Neural progenitor cell (in vitro differentiated cells): ENCODE data around the gene APOL5. TPM values are rescaled to one million over a fixed set of nuclear protein-coding genes. Genes with fewer than 3 reads are reported as not detected.

Experiments
- DNase-seq: peaks from one replicate; pipeline ENCODE4 v3.0.0-alpha.2; 2016; ENCODE audit warnings: low spot score
- H2AFZ ChIP-seq: fragments of 200-600 bp; sonication (generic); replicated peaks from 2 replicates; pipeline ENCODE4 v1.6.1; 2016; ENCODE audit warnings: antibody characterized with exemption
- H3F3A ChIP-seq: fragments of 200-600 bp; sonication (generic); 2 replicates; pipeline ENCODE4 v1.6.1; 2016; ENCODE audit warnings: antibody characterized with exemption, low read depth
- H3K27ac ChIP-seq: fragments of 200-600 bp; sonication (generic); 2 replicates; pipeline ENCODE4 v1.5.1; 2016; ENCODE audit warnings: mild to moderate bottlenecking
- H3K27me3 ChIP-seq: fragments of 200-600 bp; sonication (generic); 2 replicates; pipeline ENCODE4 v1.6.1; 2016; ENCODE audit warnings: mild to moderate bottlenecking, moderate library complexity
- H3K36me3 ChIP-seq: fragments of 200-600 bp; sonication (generic); 2 replicates; pipeline ENCODE4 v1.5.1; 2016
- H3K4me1 ChIP-seq: fragments of 200-600 bp; sonication (generic); 2 replicates; pipeline ENCODE4 v1.6.1; 2016; ENCODE audit warnings: mixed run types
- H3K4me2 ChIP-seq: fragments of 200-600 bp; sonication (generic); 2 replicates; pipeline ENCODE4 v1.6.1; 2016
- H3K4me3 ChIP-seq: fragments of 200-600 bp; sonication (generic); 2 replicates; pipeline ENCODE4 v1.5.1; 2016
- H3K79me2 ChIP-seq: fragments of 200-600 bp; sonication (generic); 2 replicates; pipeline ENCODE4 v1.6.1; 2016; ENCODE audit warnings: low read depth
- H3K9ac ChIP-seq: fragments of 200-600 bp; sonication (generic); 2 replicates; pipeline ENCODE4 v1.6.1; 2016
- H3K9me3 ChIP-seq: fragments of 200-600 bp; sonication (generic); 2 replicates; pipeline ENCODE4 v1.5.1; 2016; ENCODE audit warnings: low read depth
- H4K20me1 ChIP-seq: fragments of 200-600 bp; sonication (generic); 2 replicates; pipeline ENCODE4 v1.6.1; 2016; ENCODE audit warnings: low read depth
- H3K27ac Mint-ChIP-seq: 3 replicates; pipeline ENCODE4 v1.8.0; 2021; ENCODE audit warnings: mixed read lengths
- H3K27me3 Mint-ChIP-seq: 2 replicates; pipeline ENCODE4 v1.8.0; 2022; ENCODE audit warnings: low read depth, mild to moderate bottlenecking, inconsistent platforms, moderate library complexity, mixed read lengths; ENCODE audit not compliant: insufficient read depth
- H3K36me3 Mint-ChIP-seq: 3 replicates; pipeline ENCODE4 v1.8.0; 2021; ENCODE audit warnings: mixed read lengths
- H3K4me1 Mint-ChIP-seq: 3 replicates; pipeline ENCODE4 v1.8.0; 2021; ENCODE audit warnings: mixed read lengths
- H3K4me3 Mint-ChIP-seq: 3 replicates; pipeline ENCODE4 v1.8.0; 2021; ENCODE audit warnings: mild to moderate bottlenecking, moderate library complexity, mixed read lengths
- H3K9me3 Mint-ChIP-seq: 3 replicates; pipeline ENCODE4 v1.8.0; 2020; ENCODE audit warnings: mixed read lengths
- CTCF ChIP-seq: fragments of 200-600 bp; sonication (generic); IDR thresholded peaks from 2 replicates; pipeline ENCODE4 v1.5.1; 2017; ENCODE audit warnings: antibody characterized with exemption, mild to moderate bottlenecking
- EZH2 ChIP-seq: fragments of 200-600 bp; sonication (generic); IDR thresholded peaks from 2 replicates; pipeline ENCODE4 v1.6.1; 2017; ENCODE audit warnings: antibody characterized with exemption, mild to moderate bottlenecking, moderate library complexity
- EZH2phosphoT487 ChIP-seq: fragments of 200-600 bp; sonication (generic); IDR thresholded peaks from 2 replicates; pipeline ENCODE4 v1.6.1; 2017; ENCODE audit warnings: antibody characterized with exemption
- total RNA-seq: library from RNA; depleted of rRNA; stranded (reverse); fragments of >200 nt; gene quantifications from 2 replicates; pipeline ENCODE4 v1.2.3, GENCODE V29; 2015; ENCODE audit warnings: low replicate concordance

APOL5 gene
- total RNA-seq, 1 donor from 2014 or later: not detected

- no peaks in the 10 kb centered on the region for H3F3A ChIP-seq
- H3K27me3 ChIP-seq: no peaks in the 10 kb centered on the region
- H3K4me1 Mint-ChIP-seq: peaks cover 9% of the 10 kb centered on the region
- DNase-seq: peak; percentile 44
- H3K4me3 Mint-ChIP-seq: no peak overlapping the region
- no peaks in the 10 kb centered on the region for H3K9me3 ChIP-seq
- no peaks in the 10 kb centered on the region for H4K20me1 ChIP-seq
- H3K9ac ChIP-seq: no peak overlapping the region
- peaks cover 7% of the 10 kb centered on the region for H3K4me1 ChIP-seq
- no peak overlapping the region for H3K4me2 ChIP-seq
- no peaks in the 10 kb centered on the region for H3K36me3 ChIP-seq
- H2AFZ ChIP-seq: no peak overlapping the region
- no peaks in the 10 kb centered on the region for H3K9me3 Mint-ChIP-seq
- no peak overlapping the region for H3K4me3 ChIP-seq
- H3K36me3 Mint-ChIP-seq: peaks cover 29% of the 10 kb centered on the region
- no peak for TF ChIP-seq EZH2
- no peak for TF ChIP-seq EZH2phosphoT487
- TF ChIP-seq CTCF: peak; percentile 35
- H3K27ac Mint-ChIP-seq: no peak overlapping the region
- H3K27ac ChIP-seq: no peak overlapping the region
- H3K79me2 ChIP-seq: no peaks in the 10 kb centered on the region
- no peaks in the 10 kb centered on the region for H3K27me3 Mint-ChIP-seq
Measured at GRCh38 chr22:35739076-35739930, 21.6 kb downstream of the APOL5 start.

GRCh38 chr22:35739931-35740380, 22.3 kb downstream of the APOL5 start:
- H3K27ac Mint-ChIP-seq: no peak overlapping the region
- peaks cover 9% of the 10 kb centered on the region for H3K4me1 Mint-ChIP-seq
- H3F3A ChIP-seq: no peaks in the 10 kb centered on the region
- no peak overlapping the region for H2AFZ ChIP-seq
- no peak overlapping the region for H3K4me2 ChIP-seq
- H3K79me2 ChIP-seq: no peaks in the 10 kb centered on the region
- no peak overlapping the region for H3K9ac ChIP-seq
- H3K36me3 ChIP-seq: no peaks in the 10 kb centered on the region
- H3K9me3 ChIP-seq: no peaks in the 10 kb centered on the region
- no peaks in the 10 kb centered on the region for H3K27me3 Mint-ChIP-seq
- H3K4me3 ChIP-seq: no peak overlapping the region
- no peaks in the 10 kb centered on the region for H3K9me3 Mint-ChIP-seq
- no peak for DNase-seq
- no peaks in the 10 kb centered on the region for H4K20me1 ChIP-seq
- no peaks in the 10 kb centered on the region for H3K27me3 ChIP-seq
- H3K36me3 Mint-ChIP-seq: peaks cover 36% of the 10 kb centered on the region
- no peak overlapping the region for H3K27ac ChIP-seq
- H3K4me1 ChIP-seq: peaks cover 7% of the 10 kb centered on the region
- H3K4me3 Mint-ChIP-seq: no peak overlapping the region
- TF ChIP-seq CTCF: no peak
- no peak for TF ChIP-seq EZH2
- TF ChIP-seq EZH2phosphoT487: no peak

- no peak overlapping the region for H3K27ac ChIP-seq
- Mint-ChIP-seq H3K36me3 (peaks cover 40% of the 10 kb centered on the region), H3K4me3 (no peak overlapping the region), H3K27me3 (no peaks in the 10 kb centered on the region), H3K27ac (peak overlapping the region; percentile 29), H3K9me3 (no peaks in the 10 kb centered on the region), H3K4me1 (peaks cover 9% of the 10 kb centered on the region)
- TF ChIP-seq EZH2 (no peak), EZH2phosphoT487 (no peak), CTCF (no peak)
- DNase-seq: no peak
- H3K79me2 ChIP-seq: no peaks in the 10 kb centered on the region
- H3K4me3 ChIP-seq: no peak overlapping the region
- no peaks in the 10 kb centered on the region for H3K27me3 ChIP-seq
- no peaks in the 10 kb centered on the region for H3F3A ChIP-seq
- peaks cover 7% of the 10 kb centered on the region for H3K4me1 ChIP-seq
- H3K9ac ChIP-seq: no peak overlapping the region
- H2AFZ ChIP-seq: no peak overlapping the region
- H3K36me3 ChIP-seq: no peaks in the 10 kb centered on the region
- no peaks in the 10 kb centered on the region for H4K20me1 ChIP-seq
- H3K9me3 ChIP-seq: no peaks in the 10 kb centered on the region
- no peak overlapping the region for H3K4me2 ChIP-seq
Measured at GRCh38 chr22:35740616-35741015, 22.9 kb downstream of the APOL5 start.
